ENCODE measurements around the gene NGRN. TPM values are rescaled to one million over a fixed set of nuclear protein-coding genes. Genes with fewer than 3 reads are reported as not detected.
"Not testable (repeated sequence)": the region's sequence is repeated elsewhere in the genome, so short reads cannot be mapped to it uniquely, and the experiment has no call there.

Gene NGRN
- total RNA-seq, 1 donor from 2014 or later: 34.1 TPM

DNA sequence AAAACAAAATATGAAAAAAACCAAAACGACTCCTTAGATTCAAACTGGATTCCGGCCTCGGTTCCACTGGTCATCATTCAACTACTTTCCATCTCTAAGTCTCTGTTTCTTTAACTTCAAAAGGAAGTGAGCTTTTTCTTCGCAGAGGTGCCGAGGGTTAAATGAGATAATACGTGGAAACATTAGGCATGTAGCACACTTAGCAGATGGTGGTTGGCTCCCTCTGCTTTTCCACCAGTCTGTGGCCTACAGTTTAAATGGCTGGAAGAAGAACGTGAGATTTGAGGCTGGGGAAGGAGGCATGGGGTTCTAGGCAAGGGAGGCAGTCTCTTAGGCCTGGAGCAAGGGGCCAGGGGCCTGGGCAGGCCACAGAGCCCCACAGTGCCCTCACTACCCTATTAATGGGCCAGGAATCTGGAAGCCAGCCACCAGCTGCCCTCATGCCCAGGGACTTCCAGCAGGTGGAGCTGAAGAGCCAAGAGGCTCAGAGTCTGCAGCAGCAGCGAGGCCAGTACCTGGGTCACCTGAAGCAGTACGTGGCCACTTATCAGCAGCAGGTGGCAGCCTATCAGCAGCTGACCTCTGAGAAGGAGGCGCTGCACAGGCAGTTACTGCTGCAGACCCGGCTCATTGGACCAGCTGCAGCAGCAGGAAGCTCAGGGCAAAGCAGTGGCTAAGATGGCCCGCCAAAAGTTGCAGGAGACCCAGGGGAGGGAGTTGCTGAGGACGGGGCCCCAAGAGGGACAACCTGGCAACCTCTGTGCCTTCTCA is 27.8 kb downstream of the NGRN start:
- CTCF ChIA-PET: interaction anchor here (0.6 to 1.9 kb wide), 14 partner anchors 10 to 979 kb away, joined by 3 to 9 read pairs (median 4); no protein-coding TSS in a partner anchor
- H3K9me3 Mint-ChIP-seq; ATAC-seq (ENCODE audit: low read depth); H3K36me3 Mint-ChIP-seq (ENCODE audit: low read depth); H3K27me3 Mint-ChIP-seq; H3K4me3 Mint-ChIP-seq; H3K27ac Mint-ChIP-seq: not testable (repeated sequence)
- peak; percentile 56 for TF ChIP-seq CTCF (IDR thresholded peaks at IDR 0.05)
- POLR2A ChIA-PET: interaction anchor here (0.6 kb wide), 1 partner anchor 164 kb away, joined by 4 read pairs; no protein-coding TSS in a partner anchor
- intact Hi-C loops (cut with micrococcal nuclease): loop anchor here (1.0 kb wide), 1 partner anchor 189 kb away; no protein-coding TSS in a partner anchor
- H3K4me1 Mint-ChIP-seq: peaks cover 11% of the 10 kb centered on the region
- DNase-seq: peak; percentile 52

GRCh38 chr15:90294159-90294558 is 28.7 kb downstream of the NGRN start:
- no peaks in the 10 kb centered on the region for H3K36me3 Mint-ChIP-seq (ENCODE audit: low read depth)
- ChIA-PET CTCF (interaction anchor here (0.8 to 1.8 kb wide), 5 partner anchors 9 to 592 kb away, joined by 3 to 9 read pairs (median 6); no protein-coding TSS in a partner anchor), POLR2A (no interaction called here)
- DNase-seq: no peak
- H3K4me3 Mint-ChIP-seq: no peak overlapping the region
- peaks cover 11% of the 10 kb centered on the region for H3K4me1 Mint-ChIP-seq
- ATAC-seq (ENCODE audit: low read depth): no peak
- no peaks in the 10 kb centered on the region for H3K9me3 Mint-ChIP-seq
- intact Hi-C loops (cut with micrococcal nuclease): no loop called here
- no peak overlapping the region for H3K27ac Mint-ChIP-seq
- H3K27me3 Mint-ChIP-seq: peaks cover 8% of the 10 kb centered on the region
- TF ChIP-seq CTCF (IDR thresholded peaks at IDR 0.05): no peak

DNA sequence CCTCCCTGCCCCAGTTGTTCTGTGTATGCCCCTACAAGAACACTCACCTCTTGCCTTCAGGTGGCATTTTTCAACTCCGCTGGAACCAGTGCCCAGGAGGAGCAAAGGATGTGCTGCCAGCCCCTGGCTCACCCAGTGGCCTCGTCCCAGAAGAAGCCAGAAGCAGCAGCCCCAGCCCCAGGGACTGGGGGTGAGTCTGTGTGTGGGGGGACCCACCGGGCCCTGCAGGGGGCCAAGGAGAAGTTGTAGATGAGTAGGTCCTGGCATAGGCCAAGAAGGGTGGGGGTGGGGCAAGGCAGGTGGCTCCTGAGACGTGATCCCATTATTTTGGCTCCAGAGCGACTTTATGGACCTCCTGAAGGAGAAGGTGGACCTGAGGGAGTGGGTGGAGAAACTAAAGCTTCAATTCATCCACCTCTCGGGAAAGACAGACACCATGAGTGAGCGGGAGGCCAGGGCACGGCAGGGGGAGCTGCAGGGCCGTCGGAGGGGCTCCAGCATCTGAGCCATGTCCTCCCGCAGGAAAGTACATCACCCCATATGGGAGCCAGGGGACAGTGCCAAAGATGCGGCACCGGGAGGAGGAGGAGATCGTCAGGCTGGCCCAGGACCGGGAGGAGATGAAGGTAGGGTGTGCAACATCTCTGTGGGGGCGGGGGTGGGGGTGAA is 29.3 kb downstream of the NGRN start:
- DNase-seq: no peak
- Mint-ChIP-seq H3K36me3 (ENCODE audit: low read depth) (no peaks in the 10 kb centered on the region), H3K27me3 (peaks cover 8% of the 10 kb centered on the region), H3K4me1 (peaks cover 11% of the 10 kb centered on the region), H3K27ac (no peak overlapping the region), H3K4me3 (no peak overlapping the region), H3K9me3 (no peaks in the 10 kb centered on the region)
- ATAC-seq (ENCODE audit: low read depth): no peak
- TF ChIP-seq CTCF (IDR thresholded peaks at IDR 0.05): no peak
- intact Hi-C loops (cut with micrococcal nuclease): no loop called here
- POLR2A ChIA-PET: no interaction called here
- CTCF ChIA-PET: no interaction called here

DNA sequence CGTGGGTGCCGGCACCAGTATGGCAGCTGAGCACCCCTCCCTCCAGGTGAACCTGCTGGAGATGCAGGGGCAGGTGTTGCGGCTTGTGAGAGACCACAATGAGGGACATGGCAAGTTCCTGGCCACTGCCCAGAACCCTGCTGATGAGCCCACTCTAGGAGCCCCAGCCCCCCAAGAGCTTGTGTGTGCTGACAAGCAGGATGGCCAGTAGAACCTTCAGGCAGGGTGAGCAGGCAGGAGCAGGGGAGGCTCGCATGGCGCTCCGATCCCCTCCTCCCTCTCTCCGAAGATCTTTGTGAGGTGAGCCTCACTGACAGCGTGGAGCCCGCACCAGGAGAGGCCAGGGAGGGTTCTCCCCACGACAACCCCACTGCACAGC is 29.8 kb downstream of the NGRN start:
- TF ChIP-seq CTCF (IDR thresholded peaks at IDR 0.05): no peak
- H3K4me1 Mint-ChIP-seq: peaks cover 11% of the 10 kb centered on the region
- no peaks in the 10 kb centered on the region for H3K36me3 Mint-ChIP-seq (ENCODE audit: low read depth)
- ATAC-seq (ENCODE audit: low read depth): no peak
- H3K4me3 Mint-ChIP-seq: no peak overlapping the region
- DNase-seq: no peak
- intact Hi-C loops (cut with micrococcal nuclease): no loop called here
- ChIA-PET POLR2A (no interaction called here), CTCF (no interaction called here)
- no peak overlapping the region for H3K27ac Mint-ChIP-seq
- H3K9me3 Mint-ChIP-seq: no peaks in the 10 kb centered on the region
- H3K27me3 Mint-ChIP-seq: peaks cover 8% of the 10 kb centered on the region

- not testable (repeated sequence) for H3K27me3 Mint-ChIP-seq
These were observed 30.9 kb downstream of the NGRN start for GRCh38 chr15:90296316-90296884.

More at GRCh38 chr15:90296316-90296884, 30.9 kb downstream of the NGRN start:
- peaks cover 14% of the 10 kb centered on the region for H3K4me1 Mint-ChIP-seq
- POLR2A ChIA-PET; H3K4me3 Mint-ChIP-seq; ATAC-seq (ENCODE audit: low read depth); H3K36me3 Mint-ChIP-seq (ENCODE audit: low read depth); intact Hi-C loops (cut with micrococcal nuclease); DNase-seq; CTCF ChIA-PET; H3K27ac Mint-ChIP-seq; H3K9me3 Mint-ChIP-seq: not testable (repeated sequence)
